Measurements from ENCODE around the gene GSTT2.
"Not testable (repeated sequence)": the region's sequence is repeated elsewhere in the genome, so short reads cannot be mapped to it uniquely, and the experiment has no call there.

DNA sequence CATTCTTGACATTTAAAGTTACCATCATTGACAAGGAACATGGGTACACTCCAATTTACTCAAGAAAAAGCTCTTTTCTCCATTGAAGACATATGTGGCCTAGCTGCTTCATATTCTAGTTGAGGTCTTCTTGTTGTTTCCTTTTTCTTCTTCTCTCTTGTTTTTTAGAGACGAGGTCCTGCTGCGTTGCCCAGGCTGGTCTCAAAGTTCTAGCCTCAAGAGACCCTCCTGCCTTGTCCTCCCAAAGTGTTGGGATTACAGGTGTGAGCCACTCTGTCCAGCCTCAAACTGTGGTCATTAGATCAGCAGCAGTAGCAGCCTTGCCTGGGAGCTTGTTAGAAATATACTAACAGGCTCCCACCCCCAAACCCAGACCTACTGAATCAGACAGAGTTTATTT is 13.1 kb downstream of the GSTT2 start:
- TF ChIP-seq, protein P1, sequence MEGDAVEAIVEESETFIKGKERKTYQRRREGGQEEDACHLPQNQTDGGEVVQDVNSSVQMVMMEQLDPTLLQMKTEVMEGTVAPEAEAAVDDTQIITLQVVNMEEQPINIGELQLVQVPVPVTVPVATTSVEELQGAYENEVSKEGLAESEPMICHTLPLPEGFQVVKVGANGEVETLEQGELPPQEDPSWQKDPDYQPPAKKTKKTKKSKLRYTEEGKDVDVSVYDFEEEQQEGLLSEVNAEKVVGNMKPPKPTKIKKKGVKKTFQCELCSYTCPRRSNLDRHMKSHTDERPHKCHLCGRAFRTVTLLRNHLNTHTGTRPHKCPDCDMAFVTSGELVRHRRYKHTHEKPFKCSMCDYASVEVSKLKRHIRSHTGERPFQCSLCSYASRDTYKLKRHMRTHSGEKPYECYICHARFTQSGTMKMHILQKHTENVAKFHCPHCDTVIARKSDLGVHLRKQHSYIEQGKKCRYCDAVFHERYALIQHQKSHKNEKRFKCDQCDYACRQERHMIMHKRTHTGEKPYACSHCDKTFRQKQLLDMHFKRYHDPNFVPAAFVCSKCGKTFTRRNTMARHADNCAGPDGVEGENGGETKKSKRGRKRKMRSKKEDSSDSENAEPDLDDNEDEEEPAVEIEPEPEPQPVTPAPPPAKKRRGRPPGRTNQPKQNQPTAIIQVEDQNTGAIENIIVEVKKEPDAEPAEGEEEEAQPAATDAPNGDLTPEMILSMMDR (optimal IDR thresholded peaks at IDR 0.05 in 1 of 3, IDR thresholded peaks at IDR 0.05 in 1 of 3, conservative IDR thresholded peaks at IDR 0.05 in 1 of 3; ENCODE audit: extremely low read depth in 1 of 3, insufficient read depth in 2 of 3, low read length in 3 of 3) = not testable (repeated sequence)
- not testable (repeated sequence) for TF ChIP-seq EZH2 (IDR thresholded peaks at IDR 0.05; ENCODE audit: low read length)
